Vagina (tissue), 2 donors: Measurements from ENCODE around the gene GNB1L.

ENCODE experiments used
- CTCF ChIP-seq, 3 experiments: fragments of 450-650 bp in 2 of 3; fragments of 200-600 bp in 1 of 3; sonication (generic) in 1 of 3; IDR thresholded peaks; one replicate each; pipeline ENCODE4 v1.5.1; 2017 to 2019; ENCODE audit warnings: antibody characterized with exemption in 3 of 3, mild to moderate bottlenecking in 2 of 3, moderate library complexity in 2 of 3
- POLR2A ChIP-seq, 2 donors: fragments of 450-650 bp; IDR thresholded peaks; one replicate each; pipeline ENCODE4 v1.6.1; 2017; ENCODE audit warnings: antibody characterized with exemption in 2 of 2, mild to moderate bottlenecking in 2 of 2, moderate library complexity in 2 of 2

GRCh38 chr22:19756288-19757128 lies 98.2 kb downstream of the GNB1L start:
- TF ChIP-seq CTCF (IDR thresholded peaks at IDR 0.05) (peak in 2 of 3 experiments; percentile 43 to 44), POLR2A (IDR thresholded peaks at IDR 0.05) (no peak)
